ENCODE measurements around the gene LRP5. TPM values are rescaled to one million over a fixed set of nuclear protein-coding genes. Genes with fewer than 3 reads are reported as not detected.
"Not testable (repeated sequence)": the region's sequence is repeated elsewhere in the genome, so short reads cannot be mapped to it uniquely, and the experiment has no call there.

Gene LRP5
- total RNA-seq, 2 donors from 2014 or later: 46.2 to 48.5 TPM

DNA sequence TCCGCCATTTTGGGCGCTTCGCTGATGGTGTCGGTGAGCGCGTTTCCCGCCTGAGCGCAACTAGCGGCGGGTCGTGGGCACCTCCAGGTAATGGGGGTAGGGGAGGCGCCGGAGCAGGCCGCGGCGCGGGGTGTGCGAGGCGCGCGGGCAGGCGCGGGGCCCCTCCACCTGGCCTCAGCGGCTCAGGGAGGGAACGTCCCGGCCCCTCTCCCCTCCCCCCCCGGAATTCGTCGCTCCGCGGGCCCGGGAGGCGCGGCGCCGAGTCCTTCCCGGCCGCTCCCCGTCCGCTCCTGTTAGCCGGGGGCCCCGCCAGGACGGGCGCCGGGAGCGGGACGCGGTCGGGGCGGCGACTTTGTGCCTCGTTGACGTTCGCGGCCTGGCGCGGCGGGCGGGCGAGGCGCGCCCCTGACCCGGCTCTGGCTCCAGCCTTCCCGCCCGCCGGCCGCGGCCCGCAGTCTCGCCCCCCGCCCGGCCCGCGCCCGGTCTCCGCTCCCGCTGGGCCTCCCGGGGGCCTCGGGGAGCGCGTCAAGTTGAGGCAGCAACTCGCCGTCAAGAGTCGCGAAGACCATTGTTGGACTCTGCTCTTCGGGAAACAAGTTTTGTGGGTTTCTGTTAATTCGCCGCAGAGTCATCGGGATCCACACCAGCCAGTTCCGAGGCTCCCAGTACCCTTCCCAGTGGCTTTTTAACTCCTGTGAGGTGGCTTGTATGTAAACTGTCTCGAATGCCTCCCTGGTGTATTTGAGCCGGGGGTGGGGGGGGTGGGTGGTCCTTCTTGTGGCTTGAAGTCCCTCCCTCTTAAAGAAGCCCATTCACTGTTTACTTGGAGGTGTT lies 148.6 kb downstream of the LRP5 start, which contains the start of gene PPP6R3:
Gene PPP6R3, plus strand, starts transcription at position 12 of the 834 bp plus-strand sequence. CDS start 76,913 bp downstream, outside the sequence.
- intact Hi-C loops (cut with DNase I): loop anchor here in 1 of 2 donors (5.0 kb wide), 1 partner anchor 1379 kb away; no protein-coding TSS in a partner anchor
- DNase-seq (ENCODE audit: low spot score): no peak

DNA sequence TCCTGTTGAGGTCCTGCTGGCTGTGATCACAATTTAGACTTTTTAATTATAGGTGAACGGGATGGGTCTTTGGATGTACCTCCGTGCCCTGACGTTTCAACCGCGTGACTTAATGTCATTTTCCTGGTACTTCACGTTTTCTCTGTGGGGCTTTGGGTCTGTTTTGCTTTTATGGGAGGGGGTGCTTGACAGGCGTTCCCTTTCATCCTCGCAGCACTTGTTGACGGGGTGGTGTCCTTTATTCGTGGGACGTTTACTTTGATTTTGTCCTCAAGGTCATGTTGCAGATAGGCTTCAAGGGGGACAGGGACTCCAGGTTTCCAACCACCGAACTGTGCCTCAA lies 149.2 kb downstream of the LRP5 start:
- intact Hi-C loops (cut with DNase I): loop anchor here in 1 of 2 donors (5.0 kb wide), 1 partner anchor 1379 kb away; no protein-coding TSS in a partner anchor
- no peak for DNase-seq (ENCODE audit: low spot score)

DNA sequence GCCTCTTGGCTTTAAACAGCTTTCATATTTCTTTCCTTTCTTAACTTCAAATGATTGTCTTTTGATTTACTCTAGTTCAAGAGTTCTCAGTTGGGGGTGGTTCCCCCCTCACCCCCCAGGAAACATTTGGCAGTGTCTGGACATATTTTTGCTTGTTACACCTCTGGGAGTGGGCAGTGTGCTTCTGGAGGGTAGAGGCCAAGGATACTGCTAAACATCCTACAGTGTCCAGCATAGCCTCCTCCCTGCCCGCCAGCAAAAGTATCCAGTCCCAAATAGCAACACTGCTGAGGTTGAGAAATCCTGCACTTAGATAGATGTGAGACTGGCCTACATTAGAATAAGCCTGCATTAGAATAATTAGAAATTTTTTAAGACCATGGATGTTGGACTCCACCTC lies 151.3 kb downstream of the LRP5 start:
- DNase-seq (ENCODE audit: low spot score): no peak
- intact Hi-C loops (cut with DNase I): loop anchor here in 1 of 2 donors (5.0 kb wide), 1 partner anchor 1381 kb away; no protein-coding TSS in a partner anchor

DNA sequence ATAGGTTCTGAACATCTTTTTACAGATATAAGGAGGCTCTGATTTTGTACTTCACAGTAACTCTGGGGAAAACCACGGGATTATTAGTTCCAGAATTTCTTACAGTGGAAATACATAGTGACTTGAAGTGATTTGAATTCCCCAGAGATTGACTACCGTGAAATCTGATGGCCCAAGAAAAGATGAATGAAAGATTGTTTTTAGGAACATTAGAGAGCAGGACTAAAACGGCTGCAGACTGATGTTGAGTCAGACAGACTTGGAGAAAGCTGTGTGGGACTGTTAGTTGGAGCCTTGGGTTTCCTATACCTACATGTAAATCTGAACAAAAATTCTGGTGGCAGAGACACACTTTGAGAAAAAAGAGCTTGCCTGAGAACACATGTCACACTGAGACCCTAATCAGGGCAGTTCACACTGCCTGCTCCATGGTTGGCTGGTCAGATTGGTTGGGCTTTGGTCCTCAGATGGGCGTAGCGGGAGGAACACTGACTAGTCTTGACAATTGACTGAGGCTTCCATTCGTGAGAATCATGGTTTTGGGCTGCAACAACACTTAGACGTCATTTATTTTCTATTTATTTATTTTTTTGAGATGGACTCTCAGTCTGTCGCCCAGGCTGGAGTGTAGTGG lies 154.9 kb downstream of the LRP5 start:
- intact Hi-C loops (cut with DNase I): no loop called here

DNA sequence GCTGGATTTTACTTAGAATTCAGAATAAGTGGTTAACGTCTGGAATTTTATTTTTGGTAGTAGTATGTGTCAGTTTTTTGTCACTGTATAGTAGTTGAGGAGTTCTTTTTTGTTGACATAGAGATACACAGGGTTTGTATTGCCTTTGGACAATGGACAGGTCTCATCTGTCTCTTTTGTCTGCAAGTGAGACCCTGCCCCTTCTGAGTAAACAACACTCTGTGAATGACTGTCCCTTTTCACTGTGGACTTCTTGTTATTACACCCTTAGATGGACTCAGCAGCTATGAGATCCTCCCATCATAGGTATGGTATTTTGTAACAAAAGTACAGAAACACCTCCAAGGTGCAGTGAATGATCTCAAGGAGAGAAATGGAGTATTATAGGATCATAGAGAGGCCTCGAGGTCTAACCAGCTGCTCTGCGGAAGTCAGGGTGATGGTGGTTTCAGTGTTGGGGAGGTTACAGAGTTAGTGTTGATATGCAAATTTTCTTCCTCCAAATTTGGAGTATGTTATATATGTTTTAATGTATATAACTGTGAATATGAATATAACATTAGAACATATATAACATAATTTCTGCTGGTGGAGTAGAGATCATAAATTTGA lies 155.9 kb downstream of the LRP5 start:
- DNase-seq (ENCODE audit: low spot score): no peak
- intact Hi-C loops (cut with DNase I): no loop called here

More for the DNA sequence above, 154.9 kb downstream of the LRP5 start:
- DNase-seq (ENCODE audit: low spot score): no peak

DNA sequence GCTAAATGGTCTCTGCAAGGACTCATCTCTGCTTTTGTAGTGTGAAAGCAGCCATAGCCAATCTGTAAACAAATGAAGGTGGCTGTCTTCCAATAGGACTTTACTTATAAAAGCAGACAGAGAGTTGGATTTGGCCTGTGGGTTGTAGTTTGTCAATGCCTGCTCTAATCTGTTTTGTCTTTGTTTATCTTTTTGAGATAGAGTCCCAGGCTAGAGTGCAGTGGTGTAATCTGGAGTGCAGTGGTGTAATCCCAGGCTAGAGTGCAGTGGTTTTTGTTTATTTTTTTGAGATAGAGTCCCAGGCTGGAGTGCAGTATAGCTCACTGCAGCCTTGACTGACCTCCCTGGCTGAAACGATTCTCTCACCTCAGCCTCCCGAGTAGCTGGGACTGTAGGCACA lies 156.7 kb downstream of the LRP5 start:
- intact Hi-C loops (cut with DNase I): no loop called here
- no peak for DNase-seq (ENCODE audit: low spot score)

DNA sequence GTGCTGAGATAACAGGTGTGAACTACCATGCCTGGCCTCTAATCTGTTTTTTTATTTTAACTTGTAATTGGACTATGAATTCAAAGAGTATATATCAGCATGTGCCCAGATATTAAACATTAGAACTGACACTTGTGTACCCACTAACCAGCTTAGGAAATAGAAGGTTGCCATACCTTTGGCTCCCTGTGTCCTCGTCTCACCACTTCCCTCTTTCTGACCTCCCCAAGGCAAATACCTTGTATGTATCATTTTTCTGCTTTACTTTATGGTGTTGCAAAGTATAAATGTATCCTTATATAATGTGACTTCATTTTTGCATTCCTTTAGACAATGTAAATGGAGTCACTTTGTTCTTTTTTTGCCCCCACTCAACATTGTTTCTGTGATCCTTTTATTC lies 157.3 kb downstream of the LRP5 start:
- no peak for DNase-seq (ENCODE audit: low spot score)
- intact Hi-C loops (cut with DNase I): no loop called here

DNA sequence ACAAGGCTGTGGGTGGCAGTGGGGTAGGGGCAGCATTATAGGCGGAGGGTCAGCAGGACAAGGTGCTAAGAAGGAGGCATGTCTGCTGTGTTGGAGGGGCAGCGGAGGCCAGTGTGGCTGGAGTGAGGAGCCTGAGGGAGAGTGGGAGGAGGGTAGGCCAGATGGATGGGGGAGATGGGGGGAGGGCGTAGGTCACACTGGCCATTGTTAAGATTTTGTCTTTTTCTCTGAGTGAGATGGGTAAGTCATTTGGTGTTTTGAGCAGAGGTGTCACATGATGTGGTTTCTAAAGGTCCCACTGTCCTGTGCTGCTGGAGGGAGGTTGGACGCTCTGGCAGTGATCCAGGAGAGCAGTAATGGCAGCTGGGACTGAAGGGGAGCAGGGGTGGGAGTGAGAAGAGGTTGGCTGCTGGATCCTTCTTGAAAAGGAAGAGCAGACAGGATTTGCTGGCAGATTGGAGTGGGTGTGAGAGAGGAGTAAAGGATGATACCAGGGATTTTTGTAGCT lies 158.0 kb downstream of the LRP5 start:
- intact Hi-C loops (cut with DNase I): no loop called here
- DNase-seq (ENCODE audit: low spot score): no peak

DNA sequence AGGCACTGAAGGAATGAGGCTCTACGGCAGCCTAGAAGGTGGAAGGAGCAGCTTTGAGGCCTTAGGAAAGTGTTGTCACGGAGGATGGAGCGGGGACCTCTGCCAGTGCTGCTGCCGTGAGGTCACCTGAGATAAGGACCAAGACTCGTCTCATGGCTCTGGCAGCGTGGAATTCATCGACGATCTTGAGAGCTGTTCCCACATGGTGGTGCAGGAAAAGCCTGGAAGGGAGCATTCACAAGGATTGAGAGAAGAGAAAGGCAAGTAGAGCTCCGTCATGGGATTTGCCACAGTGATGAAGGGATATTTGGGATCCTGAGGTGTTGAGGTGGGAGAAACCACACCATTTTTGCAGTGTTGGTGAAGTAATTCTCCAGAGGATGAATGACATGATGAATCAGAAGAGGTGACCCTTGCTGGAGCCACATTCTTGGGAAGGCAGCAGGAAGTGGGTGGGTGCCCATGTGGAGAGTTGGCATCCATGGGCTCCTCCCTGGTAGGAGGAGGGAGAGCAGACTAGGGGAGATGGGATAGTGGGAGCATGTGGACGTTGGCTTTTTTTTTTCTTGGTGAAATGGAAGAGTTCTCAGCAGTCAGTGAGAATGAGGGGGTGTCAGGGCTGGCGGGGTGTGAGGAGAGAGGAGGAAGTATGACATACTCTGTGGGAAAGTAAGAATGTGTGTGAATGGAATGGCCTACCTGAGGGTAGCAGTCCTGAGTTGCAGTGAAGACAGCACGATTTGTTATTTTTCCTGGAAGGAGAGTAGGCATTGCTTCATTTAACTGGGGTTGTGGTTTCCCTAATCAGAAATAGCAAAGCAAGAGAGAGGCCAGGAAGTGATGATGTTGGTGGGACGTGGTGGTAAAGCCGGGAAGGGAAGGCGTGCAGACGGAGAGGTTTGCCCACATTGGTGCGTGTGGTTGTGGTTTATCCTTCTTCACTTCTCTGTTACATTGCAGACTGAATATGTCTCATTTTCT lies 159.3 kb downstream of the LRP5 start:
- intact Hi-C loops (cut with DNase I): no loop called here
- no peak for DNase-seq (ENCODE audit: low spot score)

DNA sequence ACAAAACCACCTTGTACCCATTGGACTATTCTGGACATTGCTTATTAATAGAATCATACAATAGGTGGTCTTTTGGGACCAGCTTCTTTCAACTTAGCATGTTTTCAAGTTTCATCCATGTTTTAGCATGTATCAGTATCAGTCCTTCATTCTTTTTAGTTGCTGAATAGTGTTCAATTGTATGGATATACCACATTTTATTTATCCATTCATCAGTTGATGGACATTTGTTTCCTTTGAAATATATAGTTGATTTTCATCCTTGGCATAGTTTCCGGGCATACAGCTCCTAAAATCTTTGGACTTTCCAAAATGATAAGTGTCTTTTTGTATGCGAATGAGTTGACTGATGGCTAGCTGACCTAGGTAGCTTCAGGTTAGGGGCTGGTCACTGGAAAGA lies 160.4 kb downstream of the LRP5 start:
- intact Hi-C loops (cut with DNase I): no loop called here
- DNase-seq (ENCODE audit: low spot score): no peak

DNA sequence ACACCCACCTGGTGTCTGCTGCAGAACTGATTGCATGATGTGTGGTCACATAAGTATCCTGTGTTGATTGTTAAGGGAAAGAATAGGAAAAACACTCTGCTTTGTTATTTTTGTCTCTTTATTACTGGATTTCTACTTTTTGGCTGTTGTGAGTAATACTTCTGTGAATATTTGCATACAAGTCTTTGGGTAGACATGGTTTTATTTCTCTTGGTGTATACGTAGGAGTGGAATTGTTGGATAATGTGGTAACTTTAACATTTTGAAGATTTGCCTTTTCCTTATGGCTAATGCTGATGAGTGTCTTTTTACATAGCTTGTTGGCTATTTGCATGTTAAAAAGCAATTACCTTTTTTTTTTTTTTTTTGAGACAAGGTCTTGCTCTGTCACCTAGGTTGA lies 161.3 kb downstream of the LRP5 start:
- intact Hi-C loops (cut with DNase I): no loop called here
- no peak for DNase-seq (ENCODE audit: low spot score)

DNA sequence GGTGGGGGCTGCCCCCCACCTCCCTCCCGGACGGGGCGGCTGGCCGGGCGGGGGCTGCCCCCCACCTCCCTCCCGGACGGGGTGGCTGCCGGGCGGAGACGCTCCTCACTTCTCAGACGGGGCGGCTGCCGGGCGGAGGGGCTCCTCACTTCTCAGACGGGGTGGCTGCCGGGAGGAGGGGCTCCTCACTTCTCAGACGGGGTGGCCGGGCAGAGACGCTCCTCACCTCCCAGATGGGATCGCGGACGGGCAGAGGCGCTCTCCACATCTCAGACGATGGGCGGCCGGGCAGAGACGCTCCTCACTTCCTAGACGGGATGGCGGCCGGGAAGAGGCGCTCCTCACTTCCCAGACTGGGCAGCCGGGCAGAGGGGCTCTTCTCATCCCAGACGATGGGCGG lies 163.2 kb downstream of the LRP5 start:
- DNase-seq (ENCODE audit: low spot score): not testable (repeated sequence)

DNA sequence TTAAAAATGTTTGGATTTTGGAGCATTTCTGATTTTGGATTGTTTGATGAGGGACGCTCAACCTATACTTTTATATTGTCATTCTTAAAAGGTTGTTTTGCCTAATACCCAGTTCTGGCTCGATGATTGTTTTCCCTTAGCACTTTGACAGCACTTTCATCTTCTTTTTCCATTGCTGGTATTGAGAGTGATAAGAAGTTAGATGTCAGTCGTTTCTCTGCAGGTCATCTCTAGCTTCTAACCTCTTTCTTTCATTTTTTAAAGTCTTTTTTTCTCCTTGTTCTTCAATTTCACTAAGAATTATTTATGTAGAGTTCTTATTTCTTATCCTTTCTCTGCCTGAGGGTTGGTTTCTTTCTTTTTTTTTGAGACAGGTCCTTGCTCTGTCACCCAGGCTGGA lies 167.0 kb downstream of the LRP5 start:
- intact Hi-C loops (cut with DNase I): no loop called here
- DNase-seq (ENCODE audit: low spot score): no peak

More for the DNA sequence above, 163.2 kb downstream of the LRP5 start:
- intact Hi-C loops (cut with DNase I): not testable (repeated sequence)

DNA sequence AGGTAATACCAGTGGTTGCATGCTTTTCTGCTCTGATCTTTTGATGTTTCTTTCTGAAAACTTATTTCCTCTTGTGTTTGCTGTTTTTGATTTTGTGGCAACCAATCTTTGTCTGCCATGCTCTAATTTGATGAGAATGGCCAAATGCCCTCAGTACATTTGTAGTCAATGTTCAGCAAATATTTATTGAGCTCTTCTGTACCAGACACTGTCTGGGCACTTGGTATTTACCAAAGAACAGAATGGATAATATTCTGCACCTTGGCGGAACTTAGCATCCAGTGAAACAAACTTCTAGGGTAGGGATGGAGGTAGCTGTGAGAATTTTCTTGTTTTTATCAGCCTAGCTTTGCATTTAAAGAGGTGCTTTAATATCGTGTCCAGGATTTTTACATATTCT lies 167.8 kb downstream of the LRP5 start:
- intact Hi-C loops (cut with DNase I): no loop called here
- DNase-seq (ENCODE audit: low spot score): no peak

DNA sequence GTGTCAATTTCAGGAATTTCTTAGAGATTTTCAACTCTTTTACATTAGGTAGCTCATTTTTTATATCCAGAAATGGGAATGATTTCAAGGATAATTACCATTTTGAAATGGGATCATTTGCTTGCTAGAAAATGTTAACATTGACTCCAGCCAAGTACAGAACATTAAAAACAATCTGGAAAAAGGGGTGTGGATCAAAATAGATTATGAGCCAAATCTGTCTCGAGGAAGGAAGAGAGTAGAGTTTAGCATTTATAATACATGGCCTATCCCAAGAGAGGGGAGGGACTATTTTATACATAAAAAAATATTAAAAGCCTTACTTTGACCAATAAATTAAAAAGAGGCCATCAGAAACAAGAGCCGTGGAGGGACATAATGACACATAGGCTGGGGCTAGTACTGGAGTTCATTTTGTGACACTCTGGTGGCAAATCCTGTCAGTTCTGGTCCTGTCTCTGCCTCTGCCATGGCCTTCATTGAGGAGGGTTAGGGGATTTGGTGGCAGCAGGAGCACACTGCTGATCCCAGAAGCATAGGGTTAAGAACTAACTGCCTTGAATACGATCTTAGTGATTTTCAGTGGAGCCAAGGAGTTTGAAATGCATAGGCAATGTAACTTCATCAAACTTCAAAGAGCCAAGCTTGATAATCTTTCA lies 168.6 kb downstream of the LRP5 start:
- no peak for DNase-seq (ENCODE audit: low spot score)
- intact Hi-C loops (cut with DNase I): no loop called here

DNA sequence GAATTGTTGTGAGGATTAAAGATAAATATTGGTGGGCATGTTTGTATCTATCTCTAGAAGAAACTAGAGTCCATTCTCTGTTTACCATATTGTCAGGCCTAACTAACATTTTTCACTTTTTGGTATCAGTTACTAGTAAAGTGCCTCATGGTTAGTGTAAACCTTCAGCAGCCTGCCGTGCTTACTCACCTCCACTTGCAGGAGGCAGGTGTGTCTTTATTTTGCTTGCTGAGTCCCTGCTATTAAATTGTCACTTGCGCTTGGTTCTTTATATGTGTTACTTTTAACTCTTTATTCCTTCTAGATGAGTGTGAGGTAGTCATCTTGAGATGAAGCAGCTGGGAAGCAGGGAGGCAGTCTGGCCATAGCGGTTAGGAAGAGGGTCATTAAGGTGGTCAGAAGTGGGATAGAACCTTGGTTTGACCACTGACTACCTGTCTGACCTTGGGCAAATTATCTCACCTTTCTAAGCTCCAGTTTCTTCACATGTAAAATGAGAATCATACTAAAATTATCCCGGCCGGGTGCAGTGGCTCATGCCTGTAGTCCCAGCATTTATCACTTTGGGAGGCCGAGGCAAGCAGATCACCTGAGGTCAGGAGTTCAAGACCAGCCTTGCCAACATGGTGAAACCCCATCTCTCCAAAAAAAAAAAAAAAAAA lies 169.3 kb downstream of the LRP5 start:
- no peak for DNase-seq (ENCODE audit: low spot score)
- intact Hi-C loops (cut with DNase I): no loop called here

DNA sequence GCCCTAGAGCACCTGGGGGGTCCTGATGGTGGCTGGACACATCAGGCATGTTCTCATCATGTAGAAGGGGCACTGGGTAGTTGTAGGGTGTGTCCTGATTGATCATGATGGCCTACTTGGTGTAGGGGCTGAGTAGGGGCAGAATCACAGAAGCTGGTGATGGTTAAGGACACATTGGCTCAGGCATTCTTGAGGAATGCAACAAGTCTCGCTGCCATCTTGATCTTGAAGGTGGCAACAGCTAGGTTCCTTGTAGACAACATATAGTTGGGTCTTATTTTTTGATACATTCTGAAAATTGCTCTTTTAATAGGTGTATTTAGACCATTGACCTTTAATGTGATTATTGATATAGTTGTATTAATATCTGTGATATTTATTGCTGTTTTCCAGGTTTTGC lies 176.2 kb downstream of the LRP5 start:
- DNase-seq (ENCODE audit: low spot score): no peak
- intact Hi-C loops (cut with DNase I): no loop called here

DNA sequence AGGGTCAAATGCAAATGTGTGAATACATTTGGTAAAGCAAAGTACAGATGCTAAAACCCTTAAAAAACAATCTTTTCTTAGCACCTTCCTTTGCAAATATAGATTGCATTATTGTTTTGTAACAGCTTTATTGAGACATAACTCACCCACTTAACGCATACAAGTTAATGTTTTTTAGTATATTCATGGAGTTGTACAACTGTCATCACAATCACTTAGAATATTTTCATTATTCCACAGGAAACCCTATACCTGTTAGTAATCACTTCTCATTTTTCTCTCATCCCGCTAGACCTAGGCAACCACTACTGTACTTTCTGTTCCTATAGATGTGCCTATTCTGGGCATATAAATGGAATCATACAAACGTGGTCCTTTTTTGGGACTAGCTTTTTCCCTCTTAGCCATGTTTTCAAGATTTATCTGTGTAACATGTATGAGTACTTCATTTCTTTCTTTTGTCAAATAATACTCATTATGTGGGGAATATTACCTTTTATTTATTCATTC lies 182.9 kb downstream of the LRP5 start:
- DNase-seq (ENCODE audit: low spot score): no peak
- intact Hi-C loops (cut with DNase I): no loop called here

Data from posterior vena cava (tissue), 2 donors.